GM10266 (cell line): ENCODE results near the gene MECP2.

Experiments used
- DNase-seq: peaks from one replicate; pipeline ENCODE4 v3.0.0; 2012; ENCODE audit errors: extremely low spot score
- TF ChIP-seq, protein P1 (sequence below): IDR thresholded peaks from 2 replicates; pipeline ENCODE4 v1.5.1; 2012; ENCODE audit warnings: mild to moderate bottlenecking, low read depth; ENCODE audit not compliant: control insufficient read depth, insufficient read depth; ENCODE audit errors: missing control alignments

The MECP2 gene

DNA sequence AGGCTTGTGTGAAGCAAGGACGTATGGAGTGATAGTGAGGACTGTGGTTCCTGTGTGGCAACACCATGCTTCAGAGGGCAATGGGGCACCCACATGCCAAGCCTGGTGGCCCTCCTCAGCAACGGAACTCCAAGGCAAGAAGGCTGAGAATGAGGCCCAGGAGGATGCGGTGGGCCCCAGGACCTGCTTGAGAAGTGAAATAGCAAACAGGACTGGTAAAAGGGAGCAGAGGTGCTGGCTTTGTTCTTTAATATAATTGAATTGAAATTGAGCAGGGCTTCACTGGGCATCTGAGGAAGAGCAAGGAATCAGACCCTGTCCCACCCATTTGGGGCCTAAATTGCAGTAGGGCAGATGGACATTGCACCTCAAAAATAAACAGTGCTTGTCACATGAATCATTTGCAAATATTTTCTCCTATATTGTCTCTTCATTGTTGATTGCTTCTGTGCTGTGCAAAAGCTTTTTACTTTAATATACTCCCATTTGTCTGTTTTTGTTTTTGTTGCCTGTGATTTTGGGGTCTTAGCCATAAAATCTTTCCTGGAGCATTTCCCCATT, 122.7 kb downstream of the MECP2 start:
- DNase-seq = no peak
- TF ChIP-seq, protein P1, sequence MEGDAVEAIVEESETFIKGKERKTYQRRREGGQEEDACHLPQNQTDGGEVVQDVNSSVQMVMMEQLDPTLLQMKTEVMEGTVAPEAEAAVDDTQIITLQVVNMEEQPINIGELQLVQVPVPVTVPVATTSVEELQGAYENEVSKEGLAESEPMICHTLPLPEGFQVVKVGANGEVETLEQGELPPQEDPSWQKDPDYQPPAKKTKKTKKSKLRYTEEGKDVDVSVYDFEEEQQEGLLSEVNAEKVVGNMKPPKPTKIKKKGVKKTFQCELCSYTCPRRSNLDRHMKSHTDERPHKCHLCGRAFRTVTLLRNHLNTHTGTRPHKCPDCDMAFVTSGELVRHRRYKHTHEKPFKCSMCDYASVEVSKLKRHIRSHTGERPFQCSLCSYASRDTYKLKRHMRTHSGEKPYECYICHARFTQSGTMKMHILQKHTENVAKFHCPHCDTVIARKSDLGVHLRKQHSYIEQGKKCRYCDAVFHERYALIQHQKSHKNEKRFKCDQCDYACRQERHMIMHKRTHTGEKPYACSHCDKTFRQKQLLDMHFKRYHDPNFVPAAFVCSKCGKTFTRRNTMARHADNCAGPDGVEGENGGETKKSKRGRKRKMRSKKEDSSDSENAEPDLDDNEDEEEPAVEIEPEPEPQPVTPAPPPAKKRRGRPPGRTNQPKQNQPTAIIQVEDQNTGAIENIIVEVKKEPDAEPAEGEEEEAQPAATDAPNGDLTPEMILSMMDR = no peak

GRCh38 chrX:153974003-153974725, 123.4 kb downstream of the MECP2 start:
- TF ChIP-seq, protein P1 = no peak

DNA sequence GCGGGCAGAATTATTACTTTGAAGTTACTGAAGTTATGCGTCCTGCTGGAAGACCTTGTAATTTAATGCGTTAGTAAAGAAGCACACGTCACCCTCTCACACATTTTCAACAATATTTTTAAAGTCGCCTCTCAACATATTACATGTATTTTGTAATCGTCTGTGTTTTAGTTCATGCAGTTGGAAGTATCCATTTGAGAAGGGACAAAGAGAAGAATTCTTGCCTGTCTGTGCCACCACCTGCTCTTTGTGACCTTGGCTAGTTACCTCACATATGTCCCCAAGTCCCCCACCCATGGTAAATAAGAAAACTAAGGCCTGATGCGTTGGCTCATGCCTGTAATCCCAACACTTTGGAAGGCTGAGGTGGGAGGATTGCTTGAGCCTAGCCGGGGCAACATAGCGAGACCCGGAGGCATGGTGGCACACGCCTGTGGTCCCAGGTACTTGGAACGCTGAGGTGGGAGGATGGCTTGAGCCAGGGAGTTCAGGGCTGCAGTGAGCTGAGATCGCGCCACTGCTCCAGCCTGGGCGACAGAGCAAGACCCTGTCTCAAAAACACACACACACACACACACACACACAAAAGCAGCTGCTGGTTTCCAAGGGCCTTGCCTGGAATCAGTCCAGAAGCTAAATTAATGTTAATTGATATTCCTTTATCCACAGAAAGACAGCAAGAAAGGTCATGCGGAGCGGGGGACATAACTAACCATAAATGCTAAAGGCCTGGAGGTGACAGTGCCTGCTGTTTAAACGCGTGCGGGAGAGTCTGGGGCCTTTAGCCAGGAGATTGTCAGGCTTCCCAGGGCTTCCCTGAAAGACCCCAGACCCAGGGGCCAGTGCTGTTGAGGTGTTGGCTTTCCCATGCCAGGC, 124.2 kb downstream of the MECP2 start:
- TF ChIP-seq, protein P1 = no peak
- DNase-seq = no peak

More at GRCh38 chrX:153974003-153974725, 123.4 kb downstream of the MECP2 start:
- no peak for DNase-seq

DNA sequence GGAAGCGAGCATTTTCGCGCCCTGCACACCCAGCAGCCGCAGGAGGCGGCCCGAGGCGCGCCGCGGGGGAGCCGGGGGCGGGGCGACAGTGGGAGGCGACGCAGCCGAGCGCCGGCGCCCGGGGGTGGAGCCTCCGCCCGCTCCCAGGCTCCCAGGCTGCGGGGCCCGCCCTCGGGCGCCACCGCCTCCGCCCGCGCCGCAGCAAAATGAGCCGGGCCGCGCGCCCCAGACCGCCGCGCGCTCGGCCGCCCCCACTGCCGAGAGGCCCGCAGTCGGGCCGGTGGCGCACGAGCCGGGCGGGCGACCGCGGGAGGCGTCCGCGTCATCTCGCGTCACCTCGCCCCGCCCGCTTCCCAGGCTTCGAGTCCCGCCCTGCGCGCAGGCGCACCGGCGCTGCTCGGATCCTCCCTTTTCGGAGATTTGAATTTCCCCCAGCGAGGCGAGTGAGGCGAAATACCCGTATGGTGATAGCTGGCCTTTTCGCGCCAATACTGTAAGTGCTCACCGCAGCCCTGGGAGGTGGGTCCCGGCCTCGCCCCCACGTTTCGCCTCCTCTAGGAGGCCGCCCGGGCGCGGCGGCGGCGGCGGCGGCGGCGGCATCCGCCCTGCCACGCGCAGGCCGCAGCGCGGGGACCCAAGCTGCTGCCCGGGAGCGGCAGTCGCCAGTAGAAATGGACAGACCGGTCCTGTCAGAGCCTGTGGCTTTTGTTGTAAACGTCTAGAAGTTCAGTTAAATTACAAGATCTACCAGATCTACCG, 125.0 kb downstream of the MECP2 start, which contains the start of gene TMEM187:
Gene TMEM187, plus strand, starts transcription at position 387 of the 759 bp plus-strand sequence. CDS start 9,309 bp downstream, outside the sequence.
- TF ChIP-seq, protein P1 = no peak
- peak; percentile 93 for DNase-seq
